Esophagus muscularis mucosa (tissue), 4 donors: ENCODE data around the gene ATP5MC2.

ENCODE experiments used
- EP300 ChIP-seq: sonication (generic); formaldehyde crosslinking; IDR thresholded peaks from one replicate; pipeline ENCODE4 v1.6.1; 2017; ENCODE audit warnings: antibody characterized with exemption
- POLR2A ChIP-seq: fragments of 450-650 bp; IDR thresholded peaks from one replicate; pipeline ENCODE4 v1.6.1; 2017; ENCODE audit warnings: antibody characterized with exemption, moderate library complexity, mild to moderate bottlenecking, low read depth
- TF ChIP-seq, protein P1 (sequence below), 3 experiments: fragments of 200-600 bp in 2 of 3; fragments of 450-650 bp in 1 of 3; sonication (generic) in 2 of 3; IDR thresholded peaks; one replicate each; pipeline ENCODE4 v1.5.1; 2017 to 2019; ENCODE audit warnings: antibody characterized with exemption in 3 of 3, mild to moderate bottlenecking in 2 of 3, moderate library complexity in 1 of 3

DNA sequence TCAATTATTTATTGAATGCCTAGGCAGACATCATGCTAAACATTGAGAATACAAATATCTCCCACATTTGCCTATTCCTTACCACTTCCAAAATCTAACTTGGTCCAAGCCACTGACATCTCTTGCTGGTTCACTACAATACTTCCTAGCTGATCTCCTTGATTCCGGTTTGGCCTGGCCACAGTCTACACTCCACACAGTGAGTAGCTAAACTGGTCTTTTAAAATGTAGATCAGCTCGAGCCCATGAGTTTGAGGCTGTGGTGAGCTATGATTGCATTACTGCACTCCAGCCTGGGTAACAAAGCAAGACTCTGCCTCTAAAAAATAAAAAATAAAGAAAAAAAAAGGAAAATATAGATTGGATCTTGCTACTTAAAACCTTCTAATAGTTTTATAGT is 7.6 kb upstream of the ATP5MC2 start:
- TF ChIP-seq, protein P1, sequence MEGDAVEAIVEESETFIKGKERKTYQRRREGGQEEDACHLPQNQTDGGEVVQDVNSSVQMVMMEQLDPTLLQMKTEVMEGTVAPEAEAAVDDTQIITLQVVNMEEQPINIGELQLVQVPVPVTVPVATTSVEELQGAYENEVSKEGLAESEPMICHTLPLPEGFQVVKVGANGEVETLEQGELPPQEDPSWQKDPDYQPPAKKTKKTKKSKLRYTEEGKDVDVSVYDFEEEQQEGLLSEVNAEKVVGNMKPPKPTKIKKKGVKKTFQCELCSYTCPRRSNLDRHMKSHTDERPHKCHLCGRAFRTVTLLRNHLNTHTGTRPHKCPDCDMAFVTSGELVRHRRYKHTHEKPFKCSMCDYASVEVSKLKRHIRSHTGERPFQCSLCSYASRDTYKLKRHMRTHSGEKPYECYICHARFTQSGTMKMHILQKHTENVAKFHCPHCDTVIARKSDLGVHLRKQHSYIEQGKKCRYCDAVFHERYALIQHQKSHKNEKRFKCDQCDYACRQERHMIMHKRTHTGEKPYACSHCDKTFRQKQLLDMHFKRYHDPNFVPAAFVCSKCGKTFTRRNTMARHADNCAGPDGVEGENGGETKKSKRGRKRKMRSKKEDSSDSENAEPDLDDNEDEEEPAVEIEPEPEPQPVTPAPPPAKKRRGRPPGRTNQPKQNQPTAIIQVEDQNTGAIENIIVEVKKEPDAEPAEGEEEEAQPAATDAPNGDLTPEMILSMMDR (IDR thresholded peaks at IDR 0.05) = no peak
- TF ChIP-seq POLR2A (no peak), EP300 (no peak)
